ENCODE data around the gene TEX22.

TEX22 gene

DNA sequence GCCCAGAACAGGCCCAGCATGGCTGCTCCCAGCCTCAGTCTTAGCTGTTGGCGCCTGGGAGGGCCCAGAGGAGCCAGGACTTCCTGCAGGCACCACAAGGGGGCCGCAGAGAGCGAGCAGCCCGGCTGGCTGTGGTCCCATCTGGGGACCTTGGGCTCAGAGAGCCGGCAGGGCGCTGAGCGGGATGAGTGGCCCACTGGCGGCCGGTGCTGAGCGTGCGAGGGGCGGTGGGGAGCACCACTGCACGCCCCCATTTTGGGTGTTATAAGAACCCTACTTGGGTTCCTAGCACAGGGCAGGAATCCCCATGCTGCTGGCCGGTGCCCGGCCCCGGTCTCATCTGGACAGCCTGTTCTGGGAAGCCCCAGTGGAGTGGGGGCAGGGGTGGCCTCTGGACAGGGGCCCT, 50.4 kb downstream of the TEX22 start:
- no peaks in the 10 kb centered on the region for H3K4me1 ChIP-seq (ENCODE audit: control insufficient read depth in 1 of 2, insufficient read depth in 1 of 2, low read depth in 1 of 2, low read length in 1 of 2)
- H3K4me3 ChIP-seq (ENCODE audit: low read depth in 1 of 2, low read length in 1 of 2) = no peak overlapping the region
- no peak overlapping the region for H3K27ac ChIP-seq
- H3K27me3 ChIP-seq = no peaks in the 10 kb centered on the region
- TF ChIP-seq, protein P1, sequence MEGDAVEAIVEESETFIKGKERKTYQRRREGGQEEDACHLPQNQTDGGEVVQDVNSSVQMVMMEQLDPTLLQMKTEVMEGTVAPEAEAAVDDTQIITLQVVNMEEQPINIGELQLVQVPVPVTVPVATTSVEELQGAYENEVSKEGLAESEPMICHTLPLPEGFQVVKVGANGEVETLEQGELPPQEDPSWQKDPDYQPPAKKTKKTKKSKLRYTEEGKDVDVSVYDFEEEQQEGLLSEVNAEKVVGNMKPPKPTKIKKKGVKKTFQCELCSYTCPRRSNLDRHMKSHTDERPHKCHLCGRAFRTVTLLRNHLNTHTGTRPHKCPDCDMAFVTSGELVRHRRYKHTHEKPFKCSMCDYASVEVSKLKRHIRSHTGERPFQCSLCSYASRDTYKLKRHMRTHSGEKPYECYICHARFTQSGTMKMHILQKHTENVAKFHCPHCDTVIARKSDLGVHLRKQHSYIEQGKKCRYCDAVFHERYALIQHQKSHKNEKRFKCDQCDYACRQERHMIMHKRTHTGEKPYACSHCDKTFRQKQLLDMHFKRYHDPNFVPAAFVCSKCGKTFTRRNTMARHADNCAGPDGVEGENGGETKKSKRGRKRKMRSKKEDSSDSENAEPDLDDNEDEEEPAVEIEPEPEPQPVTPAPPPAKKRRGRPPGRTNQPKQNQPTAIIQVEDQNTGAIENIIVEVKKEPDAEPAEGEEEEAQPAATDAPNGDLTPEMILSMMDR (IDR thresholded peaks at IDR 0.05) = peak; percentile 44
- peaks cover 29% of the 10 kb centered on the region for H3K36me3 ChIP-seq
- H3K9me3 ChIP-seq = no peaks in the 10 kb centered on the region

DNA sequence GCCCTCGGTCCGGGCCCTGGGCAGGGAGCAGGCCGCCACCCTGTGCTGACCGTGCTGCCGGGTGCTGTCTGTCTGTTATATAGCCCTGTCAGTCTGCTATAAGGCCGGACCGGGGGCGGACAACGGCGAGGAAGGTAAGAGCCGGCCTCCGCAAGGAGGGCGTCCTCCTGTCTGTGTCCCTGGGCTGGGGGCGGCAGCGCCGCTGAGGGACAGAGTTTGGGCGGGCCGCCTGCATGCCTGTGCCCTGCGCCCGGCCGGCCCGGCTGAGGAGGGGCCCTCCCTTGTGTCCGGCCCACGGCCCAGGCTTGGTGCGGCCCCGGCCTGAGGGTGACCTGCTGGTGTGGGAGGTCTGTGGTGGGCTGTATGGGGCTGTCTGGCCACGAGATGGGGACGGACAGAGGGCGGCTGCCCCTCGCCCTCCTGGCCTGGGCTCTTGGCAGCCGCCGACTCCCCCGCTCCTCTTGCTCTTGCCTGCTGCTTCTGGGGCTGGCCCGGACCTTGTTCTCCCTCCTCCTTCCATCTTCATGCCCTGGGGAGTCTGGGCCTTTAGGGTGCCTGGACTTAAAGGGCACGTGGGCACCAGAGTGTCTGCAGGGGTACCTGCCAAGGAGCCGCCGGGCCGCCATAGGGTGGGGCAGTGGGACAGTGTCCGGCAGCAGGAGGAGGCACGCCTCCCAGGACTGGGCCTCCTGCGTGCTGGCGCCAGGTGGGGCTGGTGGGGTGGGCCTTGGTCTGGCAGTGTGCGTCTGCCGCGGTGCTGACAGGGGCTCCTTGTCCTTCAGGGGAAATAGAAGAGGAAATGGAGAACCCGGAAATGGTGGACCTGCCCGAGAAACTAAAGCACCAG, 51.2 kb downstream of the TEX22 start:
- no peak overlapping the region for H3K27ac ChIP-seq
- H3K27me3 ChIP-seq = no peaks in the 10 kb centered on the region
- TF ChIP-seq, protein P1 (IDR thresholded peaks at IDR 0.05) = no peak
- H3K9me3 ChIP-seq = no peaks in the 10 kb centered on the region
- H3K36me3 ChIP-seq = peaks cover 33% of the 10 kb centered on the region
- no peak overlapping the region for H3K4me3 ChIP-seq (ENCODE audit: low read depth in 1 of 2, low read length in 1 of 2)
- no peaks in the 10 kb centered on the region for H3K4me1 ChIP-seq (ENCODE audit: control insufficient read depth in 1 of 2, insufficient read depth in 1 of 2, low read depth in 1 of 2, low read length in 1 of 2)

DNA sequence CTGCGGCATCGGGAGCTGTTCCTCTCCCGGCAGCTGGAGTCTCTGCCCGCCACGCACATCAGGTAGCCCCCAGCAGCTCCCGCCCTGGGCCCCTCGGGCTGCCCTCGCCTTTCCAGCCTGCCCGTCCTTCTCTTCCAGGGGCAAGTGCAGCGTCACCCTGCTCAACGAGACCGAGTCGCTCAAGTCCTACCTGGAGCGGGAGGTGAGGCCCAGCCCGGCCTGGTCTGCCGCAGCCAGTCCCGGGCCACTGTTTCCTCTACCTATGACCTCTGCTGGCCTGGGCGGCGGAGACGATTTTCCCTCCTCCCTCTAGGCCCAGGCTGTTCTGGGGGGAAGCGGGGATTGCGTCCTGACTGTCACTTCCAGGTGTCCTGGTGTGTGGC, 51.8 kb downstream of the TEX22 start:
- Histone ChIP-seq H3K9me3 (no peaks in the 10 kb centered on the region), H3K27me3 (no peaks in the 10 kb centered on the region), H3K4me3 (ENCODE audit: low read depth in 1 of 2, low read length in 1 of 2) (no peak overlapping the region), H3K27ac (no peak overlapping the region), H3K36me3 (peaks cover 36% of the 10 kb centered on the region), H3K4me1 (ENCODE audit: control insufficient read depth in 1 of 2, insufficient read depth in 1 of 2, low read depth in 1 of 2, low read length in 1 of 2) (no peaks in the 10 kb centered on the region)
- TF ChIP-seq, protein P1 (IDR thresholded peaks at IDR 0.05) = no peak

DNA sequence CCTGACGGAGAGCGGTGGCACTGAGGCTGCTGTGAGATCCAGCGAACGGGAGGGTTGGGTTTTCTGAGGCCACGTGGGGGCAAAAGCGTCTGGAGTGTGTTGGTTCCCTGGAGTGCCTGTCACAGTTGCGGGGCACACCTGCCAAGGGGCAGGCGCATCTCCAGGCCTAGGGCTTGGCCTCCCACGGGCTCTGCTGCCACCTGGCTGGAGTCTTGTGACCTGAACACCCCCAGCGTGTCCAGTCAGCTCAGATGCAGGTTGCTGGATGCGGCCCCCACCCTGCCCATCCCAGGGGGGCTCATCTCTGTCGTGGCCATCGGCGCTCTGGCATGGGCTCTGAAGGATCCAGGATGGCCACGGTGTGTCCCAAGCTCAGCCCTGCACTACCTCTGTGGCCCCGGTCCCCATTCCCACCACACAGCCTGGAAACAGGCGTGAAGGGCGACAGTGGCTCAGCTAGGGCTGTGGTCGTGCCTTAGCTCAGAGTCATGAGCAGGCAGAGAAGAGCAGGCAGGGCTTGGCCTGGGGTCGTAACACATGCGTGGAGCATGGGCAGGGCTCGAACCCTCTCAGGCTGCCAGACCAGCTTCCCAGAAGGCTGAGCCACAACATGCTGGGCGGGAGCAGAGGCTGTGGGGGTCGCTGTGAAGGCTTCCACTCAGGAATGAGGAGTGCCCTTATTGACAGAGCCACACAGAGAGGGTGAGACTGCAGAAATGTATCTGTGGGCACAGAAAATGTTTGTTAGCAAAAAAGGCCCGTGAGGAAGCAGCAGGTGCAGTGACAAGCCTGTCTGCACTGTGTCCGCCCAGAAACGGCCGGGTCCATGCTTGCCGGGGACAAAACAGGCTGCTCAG, 52.8 kb downstream of the TEX22 start:
- Histone ChIP-seq H3K27ac (no peak overlapping the region), H3K36me3 (peaks cover 46% of the 10 kb centered on the region)

DNA sequence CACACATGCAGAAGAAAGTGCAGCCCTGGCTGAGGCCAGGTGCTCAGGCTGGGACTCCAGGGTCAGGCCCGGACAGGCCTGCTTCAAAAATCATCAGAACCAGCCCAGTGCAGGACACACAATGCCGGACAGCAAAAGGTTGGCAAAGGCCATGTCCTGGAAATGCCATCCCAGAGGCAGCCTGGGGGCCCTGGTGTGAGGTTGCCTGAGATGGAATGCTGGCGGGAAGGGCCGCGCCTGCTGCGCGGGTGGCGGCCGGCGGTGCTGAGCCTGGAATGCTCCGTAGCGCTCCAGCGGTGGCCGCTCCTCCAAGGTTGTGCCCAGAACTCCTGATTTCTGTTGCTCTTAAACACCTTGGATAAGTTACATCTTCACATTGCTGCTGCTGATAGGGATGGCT, 54.6 kb downstream of the TEX22 start:
- no peaks in the 10 kb centered on the region for H3K4me1 ChIP-seq (ENCODE audit: control insufficient read depth in 1 of 2, insufficient read depth in 1 of 2, low read depth in 1 of 2, low read length in 1 of 2)
- H3K4me3 ChIP-seq (ENCODE audit: low read depth in 1 of 2, low read length in 1 of 2) = no peak overlapping the region
- no peaks in the 10 kb centered on the region for H3K27me3 ChIP-seq
- H3K36me3 ChIP-seq = peaks cover 58% of the 10 kb centered on the region
- no peak overlapping the region for H3K27ac ChIP-seq
- H3K9me3 ChIP-seq = no peaks in the 10 kb centered on the region
- TF ChIP-seq, protein P1 (IDR thresholded peaks at IDR 0.05) = no peak

More for the DNA sequence above, 52.8 kb downstream of the TEX22 start:
- H3K9me3 ChIP-seq = no peaks in the 10 kb centered on the region
- H3K4me1 ChIP-seq (ENCODE audit: control insufficient read depth in 1 of 2, insufficient read depth in 1 of 2, low read depth in 1 of 2, low read length in 1 of 2) = no peaks in the 10 kb centered on the region
- H3K4me3 ChIP-seq (ENCODE audit: low read depth in 1 of 2, low read length in 1 of 2) = no peak overlapping the region
- TF ChIP-seq, protein P1 (IDR thresholded peaks at IDR 0.05) = no peak
- no peaks in the 10 kb centered on the region for H3K27me3 ChIP-seq

Measured in neutrophil (primary cell).